NOMO-1 (cell line): ENCODE data around the gene TMEM82.

ENCODE experiments used
- DNase-seq, 2 experiments: peaks; one replicate each; lab custom pipeline; 2025; ENCODE audit not compliant: unreplicated experiment in 2 of 2; lab: John Stamatoyannopoulos, UW

Gene TMEM82

GRCh38 chr1:15755021-15755645 lies 12.8 kb downstream of the TMEM82 start:
- no peak for DNase-seq

GRCh38 chr1:15755646-15756040 lies 13.3 kb downstream of the TMEM82 start:
- no peak for DNase-seq

GRCh38 chr1:15756143-15757015 lies 14.1 kb downstream of the TMEM82 start:
- DNase-seq = no peak

GRCh38 chr1:15757016-15757543 lies 14.8 kb downstream of the TMEM82 start:
- no peak for DNase-seq

GRCh38 chr1:15757575-15758342 lies 15.5 kb downstream of the TMEM82 start:
- DNase-seq = no peak

GRCh38 chr1:15758343-15758931 lies 16.1 kb downstream of the TMEM82 start, which contains the start of gene FBLIM1:
Gene FBLIM1 (plus strand): TSS chr1:15758795. CDS start chr1:15764984, 6,189 bp downstream.
- DNase-seq = no peak

- DNase-seq = no peak
Observed at GRCh38 chr1:15758953-15759661, 16.8 kb downstream of the TMEM82 start.

GRCh38 chr1:15760520-15761211 lies 18.4 kb downstream of the TMEM82 start:
- DNase-seq = no peak

GRCh38 chr1:15761366-15762128 lies 19.2 kb downstream of the TMEM82 start:
- no peak for DNase-seq

- DNase-seq = no peak
Observed at GRCh38 chr1:15762546-15762945, 20.2 kb downstream of the TMEM82 start.

- no peak for DNase-seq
Observed at GRCh38 chr1:15764269-15764764, 22.0 kb downstream of the TMEM82 start.

- no peak for DNase-seq
Observed at GRCh38 chr1:15764890-15765289, 22.6 kb downstream of the TMEM82 start.

- no peak for DNase-seq
Observed at GRCh38 chr1:15765495-15766194, 23.3 kb downstream of the TMEM82 start.

- DNase-seq = no peak
Observed at GRCh38 chr1:15767941-15768340, 25.6 kb downstream of the TMEM82 start.

- no peak for DNase-seq
Observed at GRCh38 chr1:15768388-15768787, 26.1 kb downstream of the TMEM82 start.

- no peak for DNase-seq
Observed at GRCh38 chr1:15770313-15770962, 28.1 kb downstream of the TMEM82 start.

GRCh38 chr1:15771836-15772515 lies 29.7 kb downstream of the TMEM82 start:
- no peak for DNase-seq
